Retina (tissue), 1 donor: Measurements from ENCODE around the gene ANKRD36.
"Not testable (repeated sequence)": the region's sequence is repeated elsewhere in the genome, so short reads cannot be mapped to it uniquely, and the experiment has no call there.

Source experiments
- DNase-seq: peaks from one replicate; pipeline ENCODE4 v3.0.0-alpha.2; 2016

Gene ANKRD36

GRCh38 chr2:97129090-97129489 lies 16.1 kb downstream of the ANKRD36 start:
- not testable (repeated sequence) for DNase-seq

- DNase-seq = not testable (repeated sequence)
Measured at GRCh38 chr2:97144016-97144415, 31.1 kb downstream of the ANKRD36 start.

- DNase-seq = not testable (repeated sequence)
Measured at GRCh38 chr2:97166548-97166947, 53.6 kb downstream of the ANKRD36 start.

GRCh38 chr2:97167938-97168337 lies 55.0 kb downstream of the ANKRD36 start:
- not testable (repeated sequence) for DNase-seq

- DNase-seq = not testable (repeated sequence)
Measured at GRCh38 chr2:97168583-97168982, 55.6 kb downstream of the ANKRD36 start.

- DNase-seq = not testable (repeated sequence)
Measured at GRCh38 chr2:97180391-97180790, 67.4 kb downstream of the ANKRD36 start.

- not testable (repeated sequence) for DNase-seq
Measured at GRCh38 chr2:97195349-97195748, 82.4 kb downstream of the ANKRD36 start.

GRCh38 chr2:97197251-97197650 lies 84.3 kb downstream of the ANKRD36 start:
- not testable (repeated sequence) for DNase-seq

- DNase-seq = not testable (repeated sequence)
Measured at GRCh38 chr2:97200887-97201286, 87.9 kb downstream of the ANKRD36 start.

- not testable (repeated sequence) for DNase-seq
Measured at GRCh38 chr2:97202643-97203250, 89.8 kb downstream of the ANKRD36 start.

GRCh38 chr2:97210325-97210724 lies 97.4 kb downstream of the ANKRD36 start:
- no peak for DNase-seq

GRCh38 chr2:97215025-97215424 lies 102.1 kb downstream of the ANKRD36 start:
- DNase-seq = not testable (repeated sequence)

GRCh38 chr2:97230848-97231585 lies 118.1 kb downstream of the ANKRD36 start:
- not testable (repeated sequence) for DNase-seq

- not testable (repeated sequence) for DNase-seq
Measured at GRCh38 chr2:97232981-97233380, 120.0 kb downstream of the ANKRD36 start.

GRCh38 chr2:97233660-97234295 lies 120.8 kb downstream of the ANKRD36 start:
- not testable (repeated sequence) for DNase-seq

- not testable (repeated sequence) for DNase-seq
Measured at GRCh38 chr2:97261192-97261591, 148.2 kb downstream of the ANKRD36 start.

GRCh38 chr2:97266449-97266848 lies 153.5 kb downstream of the ANKRD36 start:
- DNase-seq = not testable (repeated sequence)

GRCh38 chr2:97267411-97268074 lies 154.6 kb downstream of the ANKRD36 start:
- peak; percentile 2 for DNase-seq

- DNase-seq = not testable (repeated sequence)
Measured at GRCh38 chr2:97268075-97268591, 155.2 kb downstream of the ANKRD36 start.

- DNase-seq = not testable (repeated sequence)
Measured at GRCh38 chr2:97276232-97276798, 163.4 kb downstream of the ANKRD36 start.

GRCh38 chr2:97285187-97285586 lies 172.2 kb downstream of the ANKRD36 start:
- DNase-seq = not testable (repeated sequence)

GRCh38 chr2:97293687-97294086 lies 180.7 kb downstream of the ANKRD36 start:
- DNase-seq = not testable (repeated sequence)
